Activated CD4-positive, alpha-beta T cell treated with anti-CD3 and anti-CD28 coated beads, Interleukin-2, Interleukin-4, amounts not matched to agents 100 ng/mL and 50 ng/mL, durations not matched to agents 16 hours and 8 hours (primary cell): ENCODE results near the gene LZTR1.

Experiments used
- DNase-seq: peaks from one replicate; pipeline ENCODE4 v3.0.0-alpha.2; 2020; ENCODE audit warnings: low spot score

The LZTR1 gene

DNA sequence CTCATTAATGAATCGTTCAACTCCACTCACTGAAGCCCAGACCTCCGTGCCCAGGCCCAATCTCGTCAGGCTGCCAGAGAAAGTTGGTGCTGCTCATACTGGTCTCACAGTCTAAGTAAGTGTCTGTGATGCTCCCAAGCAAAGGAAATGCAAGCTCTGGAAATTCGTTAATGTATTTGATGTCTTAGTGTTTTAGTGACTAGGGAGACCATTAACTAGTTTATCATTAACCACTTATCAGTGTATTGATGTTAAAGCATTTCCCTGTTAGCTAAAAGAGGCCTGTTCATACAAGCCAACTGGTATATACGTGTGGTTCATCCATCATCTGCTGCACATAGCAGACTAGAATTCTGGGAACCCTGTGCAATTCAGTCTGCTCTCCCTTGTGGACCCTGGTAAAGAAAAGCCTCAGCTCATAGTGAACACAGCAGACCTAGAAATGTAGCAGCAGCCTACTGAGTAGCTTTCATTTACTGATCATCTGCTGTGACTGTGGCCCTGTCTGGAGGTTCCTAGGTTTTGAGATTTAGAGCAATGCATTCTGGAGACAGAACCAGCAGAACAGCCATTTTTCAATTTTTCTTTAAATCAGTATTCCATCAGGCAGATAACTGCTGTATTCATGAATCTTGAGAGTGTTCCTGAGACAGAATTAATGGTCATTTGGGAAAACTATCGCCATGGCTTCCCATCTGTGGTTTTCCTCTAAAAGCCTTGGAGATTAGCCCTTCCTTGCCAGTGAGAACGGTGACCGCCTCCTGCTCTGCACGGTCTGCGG lies 30.8 kb upstream of the LZTR1 start:
- DNase-seq: no peak

DNA sequence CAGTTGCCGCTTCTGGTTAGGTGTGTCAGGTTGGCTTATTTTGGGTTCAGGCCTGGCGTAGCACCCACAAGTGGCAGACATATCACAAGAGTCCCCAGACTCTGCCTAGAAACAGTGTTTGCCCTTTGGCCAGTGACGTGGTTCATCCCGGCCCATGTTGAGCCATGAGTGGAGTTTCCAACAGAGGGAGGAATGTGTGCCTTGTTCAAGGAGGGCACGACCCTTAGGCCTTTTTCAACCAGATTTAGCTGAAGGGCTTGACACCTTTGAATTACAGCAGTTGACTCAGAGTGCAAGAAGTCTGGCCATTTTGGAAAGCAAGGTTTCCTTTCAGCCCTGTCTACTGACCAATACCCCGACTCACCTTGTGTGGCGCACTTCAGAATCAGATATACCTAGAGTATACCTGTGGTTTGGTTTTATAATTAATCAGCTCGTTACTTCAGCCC lies 30.1 kb upstream of the LZTR1 start:
- no peak for DNase-seq

DNA sequence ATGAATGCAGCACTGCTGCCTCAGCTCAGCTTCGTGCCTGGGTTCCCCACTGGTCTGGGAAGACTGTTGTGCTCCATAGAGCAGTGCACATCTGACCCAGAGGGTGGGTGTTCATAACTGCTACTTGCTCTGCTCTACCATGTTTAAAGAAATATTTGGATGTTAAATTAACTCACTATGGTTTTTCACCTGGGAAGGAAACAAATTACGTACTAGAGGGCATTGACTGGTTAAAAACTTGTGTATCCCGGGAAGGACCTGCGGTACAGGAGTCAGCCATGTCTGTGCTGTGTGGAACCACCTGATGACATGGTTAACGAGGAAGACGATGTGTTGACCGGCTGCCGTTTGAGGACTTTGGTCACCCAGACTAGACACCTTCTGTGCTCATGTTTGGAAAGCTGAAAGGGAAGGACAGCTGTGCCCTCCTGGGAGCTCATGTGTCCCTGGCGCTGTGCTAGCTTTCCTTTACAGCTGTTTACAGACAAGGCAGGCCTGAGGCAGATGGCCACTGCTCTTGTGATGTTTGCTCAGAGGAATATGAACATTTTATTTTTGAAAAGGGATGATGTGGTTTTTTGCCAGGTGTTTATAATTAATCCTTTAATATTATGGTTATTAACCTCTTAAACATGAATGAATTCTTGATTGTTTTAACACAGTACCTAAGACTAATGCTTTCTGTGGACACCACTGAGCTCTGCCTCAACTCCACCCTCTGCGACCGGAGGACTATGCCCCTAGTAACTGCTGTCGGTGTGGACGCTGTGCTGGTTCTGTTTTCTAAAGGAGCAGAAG lies 29.4 kb upstream of the LZTR1 start:
- no peak for DNase-seq

DNA sequence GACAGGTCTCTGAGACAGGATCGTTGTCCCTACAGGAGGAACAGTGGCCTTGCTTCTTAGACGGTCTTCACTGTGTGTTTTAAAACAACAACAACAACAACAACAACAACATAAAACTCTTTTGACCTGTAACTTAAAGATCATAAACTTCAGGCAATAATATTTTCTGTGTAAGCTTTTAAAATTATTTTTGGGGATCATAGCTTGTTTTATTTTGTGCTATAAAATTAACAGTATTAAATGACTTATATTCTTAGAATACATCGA lies 28.8 kb upstream of the LZTR1 start:
- no peak for DNase-seq

- no peak for DNase-seq
Measured at GRCh38 chr22:20953668-20954500, 28.2 kb upstream of the LZTR1 start.

DNA sequence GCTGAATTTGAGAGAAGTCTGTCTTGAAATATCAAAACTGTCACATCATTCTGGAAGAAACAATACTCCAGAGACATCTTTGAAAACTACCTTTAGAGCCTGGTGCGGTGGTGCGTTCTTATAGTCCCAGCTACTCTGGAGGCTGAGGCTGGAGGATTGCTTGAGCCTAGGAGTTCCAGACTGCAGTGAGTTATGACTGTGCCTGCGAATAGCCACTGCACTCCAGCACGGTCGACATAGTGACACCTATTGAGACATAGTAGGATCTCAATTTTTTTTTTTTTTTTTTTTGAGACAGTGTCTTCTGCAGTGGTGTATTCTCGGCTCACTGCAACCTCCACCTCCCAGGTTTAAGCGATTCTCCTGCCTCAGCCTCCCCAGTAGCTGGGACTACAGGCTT lies 26.5 kb upstream of the LZTR1 start:
- DNase-seq: no peak

- no peak for DNase-seq
Measured at GRCh38 chr22:20956258-20957101, 25.6 kb upstream of the LZTR1 start.

DNA sequence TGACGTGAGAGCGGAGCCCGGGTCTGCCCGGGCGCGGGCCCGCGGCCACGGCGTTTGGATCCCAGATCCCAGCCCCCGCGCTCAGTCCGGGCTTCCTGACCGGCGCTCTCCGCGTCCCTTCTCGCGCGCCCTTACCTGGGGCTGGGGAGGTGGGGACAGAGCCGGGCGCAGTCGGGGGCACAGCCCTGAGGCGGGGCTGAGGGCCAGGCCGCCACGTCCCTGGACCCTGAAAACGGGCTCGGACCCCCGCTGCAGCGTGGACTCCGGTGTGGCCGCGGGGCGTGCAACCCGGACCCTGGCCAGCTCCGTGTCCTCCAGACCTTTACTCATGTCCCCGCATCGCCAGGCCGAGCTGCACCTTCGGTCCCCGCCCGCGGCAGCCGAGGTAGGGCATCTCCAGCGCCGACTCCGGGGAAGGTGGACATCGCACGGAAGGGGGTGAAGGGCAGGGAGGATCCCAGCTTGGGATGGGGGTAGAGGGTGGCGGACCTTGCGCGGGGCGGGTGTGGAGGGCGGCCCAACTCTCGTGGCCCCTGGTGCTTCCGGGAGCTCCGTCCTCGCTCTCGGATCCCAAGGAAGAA lies 24.9 kb upstream of the LZTR1 start:
- no peak for DNase-seq

- DNase-seq: no peak
Measured at GRCh38 chr22:20957683-20958431, 24.2 kb upstream of the LZTR1 start.

DNA sequence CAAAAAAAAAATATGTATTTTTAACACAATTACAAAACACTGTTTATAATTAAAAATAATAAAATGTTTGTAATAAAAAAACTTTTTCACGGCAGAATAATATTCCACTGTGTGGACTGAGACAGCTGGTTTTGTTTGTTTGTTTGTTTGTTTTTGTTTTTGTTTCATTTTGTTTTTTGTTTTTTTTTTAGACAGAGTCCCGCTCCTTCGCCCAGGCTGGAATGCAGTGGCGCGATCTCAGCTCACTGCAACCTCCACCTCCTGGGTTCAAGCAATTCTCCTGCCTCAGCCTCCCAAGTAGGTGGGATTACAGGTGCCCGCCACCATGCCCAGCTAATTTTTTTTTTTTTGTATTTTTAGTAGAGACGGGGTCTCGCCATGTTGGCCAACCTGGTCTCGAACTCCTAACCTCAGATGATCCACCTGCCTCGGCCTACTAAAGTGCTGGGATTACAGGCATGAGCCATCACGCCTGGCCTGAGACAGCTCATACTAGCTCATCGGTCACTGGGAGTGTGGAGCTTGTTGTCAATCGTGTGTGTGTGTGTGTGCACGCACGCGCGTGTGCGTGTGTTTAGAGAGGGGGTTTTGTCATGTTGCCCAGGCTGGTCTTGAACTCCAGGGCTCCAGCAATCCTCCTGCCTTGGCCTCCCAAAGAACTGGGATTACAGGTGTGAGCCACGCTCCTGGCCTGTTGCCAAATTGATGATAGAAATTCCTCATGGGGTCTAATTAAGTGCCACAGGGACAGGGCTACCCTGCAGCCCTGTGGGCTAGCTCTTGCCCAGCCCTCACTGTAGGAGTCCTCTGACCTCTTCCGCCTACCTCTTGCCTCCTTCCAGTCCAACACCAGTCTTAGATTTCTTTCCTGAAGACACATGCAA lies 22.3 kb upstream of the LZTR1 start:
- DNase-seq: no peak

DNA sequence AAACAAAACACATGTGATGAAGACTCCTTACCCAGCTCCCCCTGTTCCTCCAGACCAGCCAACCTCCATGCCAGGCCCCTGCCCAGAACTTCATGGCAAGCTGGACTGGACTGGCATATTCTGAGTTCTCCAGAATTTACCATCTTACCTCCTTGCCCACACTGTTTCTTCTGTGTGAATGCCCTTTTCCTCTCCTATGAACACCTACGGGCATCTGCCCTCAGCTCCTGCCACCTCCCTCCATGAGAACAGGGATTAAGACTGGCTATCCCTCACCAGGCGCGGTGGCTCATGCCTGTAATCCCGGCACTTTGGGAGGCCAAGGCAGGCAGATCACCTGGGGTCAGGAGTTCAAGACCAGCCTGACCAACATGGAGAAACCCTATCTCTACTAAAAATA lies 21.5 kb upstream of the LZTR1 start:
- DNase-seq: no peak

- DNase-seq: no peak
Measured at GRCh38 chr22:20962491-20962945, 19.6 kb upstream of the LZTR1 start.

DNA sequence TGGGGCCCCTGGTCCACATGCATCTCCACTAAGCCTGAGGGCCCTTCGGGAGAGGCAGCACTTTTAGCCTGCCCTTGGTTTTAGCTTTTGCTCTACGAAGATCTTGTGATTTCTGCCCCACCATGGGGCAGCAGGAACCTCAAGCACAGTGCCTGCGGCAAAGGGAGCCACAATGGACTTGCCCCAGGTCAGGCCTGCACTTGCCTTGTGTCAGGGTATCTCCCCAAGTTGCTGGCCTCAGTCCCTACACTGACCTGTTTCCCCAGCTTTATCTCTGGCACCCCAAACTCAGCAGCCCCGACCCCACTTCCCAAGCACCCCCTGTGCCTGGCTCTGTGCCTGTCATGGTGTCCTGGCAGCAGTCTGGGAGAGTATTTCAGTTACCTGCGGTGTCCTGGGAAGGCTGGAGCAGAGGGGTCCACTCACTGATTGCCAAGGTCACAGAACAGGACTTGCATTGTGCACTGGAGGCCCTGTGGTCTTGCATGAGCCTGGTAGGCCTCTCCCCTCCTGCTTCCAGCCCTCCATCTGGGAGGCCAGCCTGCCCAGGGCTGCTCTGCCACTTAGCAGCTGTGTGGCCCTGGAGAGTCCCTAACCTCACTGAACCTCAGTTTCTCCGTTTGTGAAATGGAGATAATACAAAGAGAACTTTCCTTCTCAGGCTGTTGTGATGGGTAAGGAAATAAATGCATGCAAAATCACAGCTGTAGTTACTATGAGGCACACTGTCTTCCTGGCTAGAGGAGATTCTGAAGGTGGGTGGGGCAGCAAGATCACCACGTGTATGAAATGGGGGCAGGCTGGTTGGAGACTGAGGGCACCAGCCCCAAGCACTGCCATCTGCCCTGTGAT lies 18.7 kb upstream of the LZTR1 start:
- DNase-seq: no peak

DNA sequence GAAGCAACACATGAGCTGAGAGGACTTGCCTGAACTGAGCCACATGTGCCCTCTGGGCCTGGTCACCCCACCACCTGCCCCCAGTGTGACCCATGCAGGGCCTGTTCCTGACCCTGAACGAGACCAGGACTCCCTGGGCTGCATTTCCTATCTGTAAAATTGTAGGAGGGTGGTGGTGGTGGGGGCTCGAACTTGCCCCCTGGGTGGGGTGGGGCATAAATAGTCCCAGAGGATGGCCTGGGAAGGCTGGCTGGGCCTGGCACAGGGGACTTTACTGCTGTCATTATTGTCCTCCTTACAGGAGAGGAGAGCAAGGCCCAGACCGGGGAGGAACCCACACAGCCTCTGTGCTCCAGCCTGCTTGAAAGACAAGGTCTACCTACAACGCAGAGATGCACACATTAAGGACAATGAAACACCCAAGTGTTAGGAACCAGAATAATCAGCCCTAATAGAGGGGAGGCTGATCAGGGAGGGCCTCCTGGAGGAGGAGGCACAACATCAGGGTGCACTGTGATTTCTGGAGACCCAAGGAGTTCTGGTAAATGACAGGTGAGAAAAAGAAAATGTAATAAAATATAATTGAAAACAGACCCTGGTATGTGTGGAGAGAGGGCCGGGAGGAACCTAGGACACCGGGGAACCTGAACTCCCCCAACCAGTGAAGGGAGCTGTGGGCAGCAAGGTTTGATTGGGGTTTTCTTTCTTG lies 17.9 kb upstream of the LZTR1 start:
- no peak for DNase-seq

DNA sequence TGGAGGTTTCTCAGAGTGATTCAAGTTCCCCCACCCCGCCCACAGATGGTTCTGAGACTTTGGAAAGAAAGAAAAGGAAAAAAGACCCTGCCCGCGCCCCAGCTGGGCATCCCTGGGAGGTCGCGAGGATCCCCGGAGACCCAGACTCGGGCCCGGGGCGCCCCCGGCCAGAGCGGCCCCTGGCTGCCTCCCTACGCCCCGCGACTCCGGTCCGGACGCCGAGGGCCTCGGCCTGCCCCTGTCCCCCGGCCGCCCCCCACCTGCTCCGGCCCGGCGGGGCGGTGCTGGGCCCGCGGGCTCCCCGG lies 17.3 kb upstream of the LZTR1 start:
- no peak for DNase-seq

GRCh38 chr22:20965104-20965887 lies 16.8 kb upstream of the LZTR1 start:
- DNase-seq: no peak
